Activated CD8-positive, alpha-beta T cell treated with anti-CD3 and anti-CD28 coated beads for 36 hours (primary cell): ENCODE data around the gene TIGD1. TPM values are rescaled to one million over a fixed set of nuclear protein-coding genes. Genes with fewer than 3 reads are reported as not detected.

Source experiments
- ATAC-seq: fragments of 200-7000 bp; cut with Tn5 transposase; one replicate; pipeline ENCODE4 v1.10.0; 2021; ENCODE audit warnings: mild to moderate bottlenecking, moderate library complexity
- CTCF ChIA-PET: fragments of 350-600 bp; sonication (Branson Sonifier 250); formaldehyde crosslinking; loops from one replicate; lab custom pipeline; 2021; ENCODE audit warnings: antibody characterized with exemption; lab: Charles Lee
- POLR2A ChIA-PET: fragments of 350-600 bp; sonication (Branson Sonifier 250); formaldehyde crosslinking; loops from one replicate; lab custom pipeline; 2021; ENCODE audit warnings: antibody characterized with exemption; lab: Charles Lee
- DNase-seq: peaks from one replicate; pipeline ENCODE4 v3.0.0-alpha.2; 2020
- H3K27ac Mint-ChIP-seq: one replicate; pipeline ENCODE4 v1.8.0; 2021; ENCODE audit warnings: mild to moderate bottlenecking, mixed read lengths
- H3K27me3 Mint-ChIP-seq: one replicate; pipeline ENCODE4 v1.8.0; 2021; ENCODE audit warnings: mixed read lengths
- H3K36me3 Mint-ChIP-seq: one replicate; pipeline ENCODE4 v1.8.0; 2021; ENCODE audit warnings: low read depth, mixed read lengths
- H3K4me1 Mint-ChIP-seq: one replicate; pipeline ENCODE4 v1.8.0; 2021; ENCODE audit warnings: low read depth, mixed read lengths
- H3K4me3 Mint-ChIP-seq: one replicate; pipeline ENCODE4 v1.8.0; 2021; ENCODE audit warnings: mild to moderate bottlenecking, moderate library complexity, mixed read lengths
- H3K9me3 Mint-ChIP-seq: one replicate; pipeline ENCODE4 v1.8.0; 2021; ENCODE audit warnings: mixed read lengths
- intact Hi-C: fragments of 100-400 bp; cut with micrococcal nuclease; formaldehyde crosslinking; loops from one replicate; pipeline ENCODE4 v1.10.0; 2022
- total RNA-seq, 2 experiments: library from RNA; stranded (reverse); gene quantifications; one replicate each; pipeline ENCODE4 v1.2.3, GENCODE V29; 2021
- TF ChIP-seq, protein P1 (sequence below): fragments of 200-600 bp; IDR thresholded peaks from one replicate; pipeline ENCODE4 v1.8.0; 2022; ENCODE audit warnings: antibody characterized with exemption, mild to moderate bottlenecking

Gene TIGD1
- total RNA-seq, 2 experiments from 2014 or later = 8.3 to 8.7 TPM

DNA sequence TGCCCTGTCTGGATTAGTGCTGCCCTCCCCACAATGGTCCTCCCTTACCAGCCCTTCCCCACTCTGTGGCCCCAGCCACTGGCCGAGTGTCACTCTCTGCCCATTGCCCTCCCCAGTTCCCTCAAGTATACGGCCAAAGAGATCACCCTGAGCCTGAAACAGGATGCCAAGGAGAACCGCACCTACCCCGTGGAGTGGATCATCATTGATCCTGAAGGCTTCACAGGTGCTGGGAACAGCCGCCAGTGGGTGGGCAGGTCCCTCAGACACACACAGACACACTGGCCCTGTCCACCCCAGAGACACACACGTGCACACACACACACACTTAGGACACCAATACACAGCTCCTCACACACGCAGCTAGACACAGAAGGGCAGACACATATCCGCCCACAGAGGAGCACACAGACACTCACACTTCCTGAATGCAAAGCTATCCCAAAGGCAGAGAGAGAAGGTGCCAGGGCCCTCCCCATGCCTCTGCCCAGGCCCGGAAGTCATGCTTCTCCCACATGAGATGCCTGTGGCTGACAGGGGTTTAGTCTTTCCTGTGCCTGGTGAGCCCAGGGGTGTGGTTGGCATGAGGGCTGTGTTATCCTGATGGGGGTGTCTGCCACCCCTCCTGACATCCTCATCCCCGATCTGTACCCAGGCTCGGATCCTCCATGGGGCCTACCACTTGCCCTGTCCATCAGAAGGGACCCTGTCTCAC lies 21.5 kb downstream of the TIGD1 start:
- ChIA-PET CTCF (no interaction called here), POLR2A (interaction anchor here (1.6 kb wide), 1 partner anchor 9 kb away, joined by 3 read pairs; no protein-coding TSS in a partner anchor)
- no peaks in the 10 kb centered on the region for H3K36me3 Mint-ChIP-seq
- no peak overlapping the region for H3K27ac Mint-ChIP-seq
- peaks cover 10% of the 10 kb centered on the region for H3K4me1 Mint-ChIP-seq
- peaks cover 21% of the 10 kb centered on the region for H3K27me3 Mint-ChIP-seq
- ATAC-seq = no peak
- no peak overlapping the region for H3K4me3 Mint-ChIP-seq
- TF ChIP-seq, protein P1, sequence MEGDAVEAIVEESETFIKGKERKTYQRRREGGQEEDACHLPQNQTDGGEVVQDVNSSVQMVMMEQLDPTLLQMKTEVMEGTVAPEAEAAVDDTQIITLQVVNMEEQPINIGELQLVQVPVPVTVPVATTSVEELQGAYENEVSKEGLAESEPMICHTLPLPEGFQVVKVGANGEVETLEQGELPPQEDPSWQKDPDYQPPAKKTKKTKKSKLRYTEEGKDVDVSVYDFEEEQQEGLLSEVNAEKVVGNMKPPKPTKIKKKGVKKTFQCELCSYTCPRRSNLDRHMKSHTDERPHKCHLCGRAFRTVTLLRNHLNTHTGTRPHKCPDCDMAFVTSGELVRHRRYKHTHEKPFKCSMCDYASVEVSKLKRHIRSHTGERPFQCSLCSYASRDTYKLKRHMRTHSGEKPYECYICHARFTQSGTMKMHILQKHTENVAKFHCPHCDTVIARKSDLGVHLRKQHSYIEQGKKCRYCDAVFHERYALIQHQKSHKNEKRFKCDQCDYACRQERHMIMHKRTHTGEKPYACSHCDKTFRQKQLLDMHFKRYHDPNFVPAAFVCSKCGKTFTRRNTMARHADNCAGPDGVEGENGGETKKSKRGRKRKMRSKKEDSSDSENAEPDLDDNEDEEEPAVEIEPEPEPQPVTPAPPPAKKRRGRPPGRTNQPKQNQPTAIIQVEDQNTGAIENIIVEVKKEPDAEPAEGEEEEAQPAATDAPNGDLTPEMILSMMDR = no peak
- intact Hi-C loops = no loop called here
- no peaks in the 10 kb centered on the region for H3K9me3 Mint-ChIP-seq
- peak; percentile 23 for DNase-seq

DNA sequence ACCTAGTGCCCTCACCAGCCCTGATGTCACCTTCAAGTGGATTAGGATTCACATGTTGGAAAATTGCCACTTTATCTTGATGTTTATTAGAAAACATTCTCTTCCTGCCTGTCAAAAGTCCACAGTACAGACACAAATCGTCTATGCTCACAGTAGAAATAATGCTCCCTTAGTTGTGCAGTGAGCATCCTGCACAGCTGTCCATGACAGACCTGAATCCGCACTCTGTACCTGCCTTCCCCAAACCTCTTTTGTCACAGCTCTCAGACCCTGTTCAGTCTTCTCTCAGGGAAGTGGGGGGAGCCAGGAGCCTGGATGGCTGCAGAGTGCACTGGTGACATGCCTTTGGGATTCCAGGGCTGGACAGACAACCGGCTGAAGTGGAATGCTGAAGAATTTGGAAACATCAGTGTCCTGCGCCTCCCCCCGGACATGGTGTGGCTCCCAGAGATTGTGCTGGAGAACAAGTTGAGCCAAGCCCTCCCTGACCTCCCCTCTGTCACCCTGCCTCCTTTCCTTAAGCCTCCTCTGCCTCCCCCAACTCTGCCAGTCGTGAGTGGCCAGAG lies 22.4 kb downstream of the TIGD1 start:
- DNase-seq (no peak), ATAC-seq (no peak)
- no peak overlapping the region for H3K27ac Mint-ChIP-seq
- TF ChIP-seq, protein P1 = no peak
- CTCF ChIA-PET = no interaction called here
- POLR2A ChIA-PET = interaction anchor here (1.6 kb wide), 1 partner anchor 9 kb away, joined by 3 read pairs; no protein-coding TSS in a partner anchor
- H3K36me3 Mint-ChIP-seq = no peaks in the 10 kb centered on the region
- peaks cover 13% of the 10 kb centered on the region for H3K4me1 Mint-ChIP-seq
- intact Hi-C loops = no loop called here
- H3K27me3 Mint-ChIP-seq = peaks cover 24% of the 10 kb centered on the region
- no peak overlapping the region for H3K4me3 Mint-ChIP-seq
- H3K9me3 Mint-ChIP-seq = no peaks in the 10 kb centered on the region

DNA sequence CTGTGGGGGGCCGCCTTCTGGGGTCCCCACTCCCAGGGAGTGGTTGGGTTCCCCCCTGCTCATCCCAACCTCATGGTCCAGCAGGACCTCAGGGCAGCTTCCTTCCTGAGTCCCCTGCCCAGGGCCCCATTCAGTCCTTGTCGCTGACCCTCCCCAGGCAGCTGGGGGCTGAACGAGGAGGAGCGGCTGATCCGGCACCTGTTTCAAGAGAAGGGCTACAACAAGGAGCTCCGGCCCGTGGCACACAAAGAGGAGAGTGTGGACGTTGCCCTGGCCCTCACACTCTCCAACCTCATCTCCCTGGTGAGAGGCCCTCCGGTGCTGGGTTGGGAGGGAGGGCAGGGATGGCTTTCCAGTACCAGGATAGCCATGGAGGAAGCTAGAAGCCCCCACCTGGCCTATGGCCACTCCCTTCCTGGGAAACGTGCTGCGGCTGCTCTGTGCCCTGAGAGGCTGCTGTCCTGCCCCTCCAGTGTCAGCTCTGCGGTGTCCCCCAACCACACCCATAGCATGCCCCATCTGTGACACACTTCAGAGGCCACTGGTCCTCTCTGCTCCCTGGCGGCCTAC lies 23.9 kb downstream of the TIGD1 start:
- CTCF ChIA-PET = no interaction called here
- Mint-ChIP-seq H3K27me3 (peaks cover 30% of the 10 kb centered on the region), H3K36me3 (no peaks in the 10 kb centered on the region), H3K9me3 (no peaks in the 10 kb centered on the region), H3K4me3 (no peak overlapping the region), H3K27ac (no peak overlapping the region), H3K4me1 (peaks cover 14% of the 10 kb centered on the region)
- ATAC-seq = no peak
- TF ChIP-seq, protein P1 = no peak
- POLR2A ChIA-PET = no interaction called here
- no peak for DNase-seq
- intact Hi-C loops = no loop called here

DNA sequence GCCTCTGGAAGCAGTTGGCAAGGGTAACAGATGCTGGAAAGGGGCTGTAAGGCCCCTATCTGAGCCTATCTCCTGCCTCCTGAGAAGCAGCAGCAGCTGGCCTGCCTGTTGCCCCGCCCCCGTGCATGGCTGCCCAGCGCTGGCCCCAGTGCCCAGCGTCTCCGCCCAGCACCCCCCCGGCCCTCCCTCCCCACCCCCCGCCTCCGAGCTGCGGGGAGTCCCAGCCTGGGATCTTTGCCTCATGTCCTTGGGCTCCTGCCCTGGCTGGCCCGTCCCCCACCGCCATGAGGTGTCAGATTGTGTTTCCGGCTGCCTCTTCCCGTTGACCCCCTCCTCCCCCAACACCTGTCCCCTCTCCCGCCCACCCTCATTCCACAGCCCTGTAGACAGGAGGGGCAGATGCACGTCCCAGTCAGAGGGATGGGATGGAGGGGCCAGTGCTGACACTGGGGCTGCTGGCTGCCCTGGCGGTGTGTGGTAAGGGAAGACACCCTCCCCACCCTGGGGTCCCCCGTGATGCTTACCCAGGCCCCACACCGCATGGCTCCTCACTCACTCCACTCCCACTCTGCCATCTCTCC lies 24.5 kb downstream of the TIGD1 start, which contains the start of gene CHRND:
Gene CHRND, plus strand, starts transcription at position 370 of the 581 bp plus-strand sequence. Its CDS starts 56 bp downstream, at position 426.
- Mint-ChIP-seq H3K27me3 (peaks cover 33% of the 10 kb centered on the region), H3K9me3 (no peaks in the 10 kb centered on the region), H3K4me3 (no peak within 1 kb of the TSS), H3K4me1 (peaks cover 14% of the 10 kb centered on the region), H3K27ac (no peak within 1 kb of the TSS), H3K36me3 (no peaks in the 10 kb centered on the region)
- intact Hi-C loops = no loop called here
- DNase-seq (no peak), ATAC-seq (no peak)
- TF ChIP-seq, protein P1 = no peak
- CTCF ChIA-PET = no interaction called here
- POLR2A ChIA-PET = interaction anchor here (0.6 kb wide), 1 partner anchor 14 kb away, joined by 3 read pairs; no protein-coding TSS in a partner anchor
